Measurements from ENCODE around the gene TMEM45A.

GRCh38 chr3:100523050-100523760, 30.8 kb downstream of the TMEM45A start:
- TF ChIP-seq CTCF (conservative IDR thresholded peaks at IDR 0.05) (no peak), ZFX (IDR thresholded peaks at IDR 0.05) (no peak)
